ENCODE measurements around the gene GPR146. TPM values are rescaled to one million over a fixed set of nuclear protein-coding genes. Genes with fewer than 3 reads are reported as not detected.

GPR146 gene
- polyA plus RNA-seq, 3 donors, result 0.48 to 0.92 (median 0.48) TPM

DNA sequence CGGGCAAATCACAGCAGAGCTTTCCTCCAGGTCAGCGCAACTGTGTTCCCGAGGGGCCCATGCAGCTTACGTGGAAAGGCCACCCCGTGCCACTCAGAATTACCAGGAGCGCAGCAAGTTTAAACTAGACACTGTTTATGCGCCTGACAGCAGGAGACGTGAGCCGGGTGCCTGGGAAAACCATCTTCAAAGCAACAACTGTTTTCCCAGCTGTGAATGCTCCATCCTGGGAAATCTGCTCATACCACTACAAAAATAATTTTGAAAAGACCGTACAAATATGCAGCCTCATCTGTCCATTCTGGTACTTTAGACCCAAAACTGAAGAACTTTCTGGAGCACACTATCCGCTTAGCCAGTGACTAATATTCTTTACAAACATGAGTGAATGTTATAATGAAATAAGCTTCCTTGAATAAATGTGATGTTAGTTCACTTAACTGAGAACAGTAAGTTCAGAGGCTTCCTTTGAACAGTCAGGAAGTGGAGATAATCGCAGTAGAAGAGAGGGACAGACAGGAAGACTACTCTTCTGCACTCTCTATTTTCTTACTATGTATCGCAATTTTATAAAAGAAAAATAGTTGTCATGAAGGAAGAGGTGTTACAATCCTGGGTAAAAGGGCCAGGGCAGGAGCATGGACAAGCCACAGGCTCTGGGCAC lies 60.3 kb downstream of the GPR146 start:
- no peaks in the 10 kb centered on the region for H4K20me1 ChIP-seq (ENCODE audit: insufficient read depth, low read length)
- H3K79me2 ChIP-seq (ENCODE audit: insufficient read depth, low read length), result no peaks in the 10 kb centered on the region
- Mint-ChIP-seq H3K9me3 (peaks cover 0 to 1% (median 0%) of the 10 kb centered on the region in 7 donors), H3K36me3 (no peaks in the 10 kb centered on the region), H3K4me1 (peaks cover 7% of the 10 kb centered on the region), H3K4me3 (no peak overlapping the region), H3K27ac (no peak overlapping the region), H3K27me3 (ENCODE audit: low read depth in 3 of 3) (peaks cover 0 to 5% (median 4%) of the 10 kb centered on the region in 3 donors)
- TF ChIP-seq, protein P1, sequence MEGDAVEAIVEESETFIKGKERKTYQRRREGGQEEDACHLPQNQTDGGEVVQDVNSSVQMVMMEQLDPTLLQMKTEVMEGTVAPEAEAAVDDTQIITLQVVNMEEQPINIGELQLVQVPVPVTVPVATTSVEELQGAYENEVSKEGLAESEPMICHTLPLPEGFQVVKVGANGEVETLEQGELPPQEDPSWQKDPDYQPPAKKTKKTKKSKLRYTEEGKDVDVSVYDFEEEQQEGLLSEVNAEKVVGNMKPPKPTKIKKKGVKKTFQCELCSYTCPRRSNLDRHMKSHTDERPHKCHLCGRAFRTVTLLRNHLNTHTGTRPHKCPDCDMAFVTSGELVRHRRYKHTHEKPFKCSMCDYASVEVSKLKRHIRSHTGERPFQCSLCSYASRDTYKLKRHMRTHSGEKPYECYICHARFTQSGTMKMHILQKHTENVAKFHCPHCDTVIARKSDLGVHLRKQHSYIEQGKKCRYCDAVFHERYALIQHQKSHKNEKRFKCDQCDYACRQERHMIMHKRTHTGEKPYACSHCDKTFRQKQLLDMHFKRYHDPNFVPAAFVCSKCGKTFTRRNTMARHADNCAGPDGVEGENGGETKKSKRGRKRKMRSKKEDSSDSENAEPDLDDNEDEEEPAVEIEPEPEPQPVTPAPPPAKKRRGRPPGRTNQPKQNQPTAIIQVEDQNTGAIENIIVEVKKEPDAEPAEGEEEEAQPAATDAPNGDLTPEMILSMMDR (IDR thresholded peaks at IDR 0.05), result no peak
- H3K27ac ChIP-seq (ENCODE audit: low read depth in 1 of 2, low read length in 2 of 2), result no peak overlapping the region
- H3K4me1 ChIP-seq (ENCODE audit: control insufficient read depth in 1 of 2, insufficient read depth in 2 of 2, low read length in 2 of 2), result peaks cover 9 to 15% of the 10 kb centered on the region in 2 donors
- no peak overlapping the region for H3K4me3 ChIP-seq (replicated peaks in 1 of 3; ENCODE audit: low read depth in 2 of 3, low read length in 3 of 3)
- H2AFZ ChIP-seq (ENCODE audit: insufficient read depth, low read depth, low read length, poor library complexity, severe bottlenecking), result no peak overlapping the region
- no peaks in the 10 kb centered on the region for H3K9me3 ChIP-seq (replicated peaks in 1 of 2; ENCODE audit: control insufficient read depth in 1 of 2, insufficient read depth in 1 of 2, low read length in 2 of 2)
- no peaks in the 10 kb centered on the region for H3K27me3 ChIP-seq (ENCODE audit: control insufficient read depth in 2 of 2, insufficient read depth in 2 of 2, low read length in 2 of 2)
- H3K36me3 ChIP-seq (replicated peaks in 1 of 2; ENCODE audit: control insufficient read depth in 1 of 2, insufficient read depth in 2 of 2, low read length in 2 of 2), result no peaks in the 10 kb centered on the region
- H3K4me2 ChIP-seq (replicated peaks; ENCODE audit: extremely low read depth, low read length, poor library complexity, severe bottlenecking), result no peak overlapping the region
- no peak overlapping the region for H3K9ac ChIP-seq (ENCODE audit: insufficient read depth, low read length, poor library complexity, severe bottlenecking)
- intact Hi-C loops (cut with micrococcal nuclease), result no loop called here
- DNase-seq, result no peak
- 93% methylated on average over 9 of the region's 13 CpGs for WGBS (ENCODE audit: insufficient coverage)

DNA sequence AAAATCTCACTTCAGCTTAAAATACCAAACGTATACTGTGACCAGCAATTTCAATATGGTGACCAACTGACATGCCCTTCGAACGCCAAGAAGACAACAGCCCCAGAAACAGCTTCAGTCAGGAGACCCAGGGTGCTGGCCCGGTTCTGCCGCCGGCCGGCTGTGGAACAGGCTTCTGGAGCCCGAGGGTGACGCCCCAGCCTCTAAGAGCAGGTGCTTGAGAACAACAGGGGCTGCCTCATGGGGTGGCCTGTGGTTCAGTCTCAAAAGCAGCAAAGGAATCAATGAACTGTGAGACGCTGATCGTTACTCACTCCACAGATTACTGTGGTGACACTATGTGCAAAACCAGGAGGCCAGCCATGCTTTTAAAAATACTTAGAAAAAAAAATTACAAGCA lies 60.8 kb downstream of the GPR146 start:
- DNase-seq, result no peak
- H3K4me2 ChIP-seq (replicated peaks; ENCODE audit: extremely low read depth, low read length, poor library complexity, severe bottlenecking), result no peak overlapping the region

More for the DNA sequence above, 60.8 kb downstream of the GPR146 start:
- H2AFZ ChIP-seq (ENCODE audit: insufficient read depth, low read depth, low read length, poor library complexity, severe bottlenecking), result no peak overlapping the region
- no peaks in the 10 kb centered on the region for H3K9me3 ChIP-seq (replicated peaks in 1 of 2; ENCODE audit: control insufficient read depth in 1 of 2, insufficient read depth in 1 of 2, low read length in 2 of 2)
- Mint-ChIP-seq H3K4me3 (no peak overlapping the region), H3K27me3 (ENCODE audit: low read depth in 3 of 3) (peaks cover 0 to 5% (median 4%) of the 10 kb centered on the region in 3 donors), H3K27ac (no peak overlapping the region), H3K36me3 (no peaks in the 10 kb centered on the region), H3K4me1 (peaks cover 7% of the 10 kb centered on the region), H3K9me3 (peaks cover 0 to 1% (median 0%) of the 10 kb centered on the region in 7 donors)
- H3K27me3 ChIP-seq (ENCODE audit: control insufficient read depth in 2 of 2, insufficient read depth in 2 of 2, low read length in 2 of 2), result no peaks in the 10 kb centered on the region
- no peak overlapping the region for H3K27ac ChIP-seq (ENCODE audit: low read depth in 1 of 2, low read length in 2 of 2)
- H4K20me1 ChIP-seq (ENCODE audit: insufficient read depth, low read length), result no peaks in the 10 kb centered on the region
- 99% methylated on average over 9 of the region's 11 CpGs for WGBS (ENCODE audit: insufficient coverage)
- no peak overlapping the region for H3K9ac ChIP-seq (ENCODE audit: insufficient read depth, low read length, poor library complexity, severe bottlenecking)
- no peaks in the 10 kb centered on the region for H3K79me2 ChIP-seq (ENCODE audit: insufficient read depth, low read length)
- no peak overlapping the region for H3K4me3 ChIP-seq (replicated peaks in 1 of 3; ENCODE audit: low read depth in 2 of 3, low read length in 3 of 3)
- H3K36me3 ChIP-seq (replicated peaks in 1 of 2; ENCODE audit: control insufficient read depth in 1 of 2, insufficient read depth in 2 of 2, low read length in 2 of 2), result no peaks in the 10 kb centered on the region
- TF ChIP-seq, protein P1 (IDR thresholded peaks at IDR 0.05), result no peak
- intact Hi-C loops (cut with micrococcal nuclease), result no loop called here
- H3K4me1 ChIP-seq (ENCODE audit: control insufficient read depth in 1 of 2, insufficient read depth in 2 of 2, low read length in 2 of 2), result peaks cover 9 to 15% of the 10 kb centered on the region in 2 donors

Data from CD14-positive monocyte (primary cell).